NCI-H1417 treated with DMSO at 0.1 percent for 48 hours (cell line): Measurements from ENCODE around the gene INAFM2.

Source experiments
- DNase-seq: peaks from one replicate; lab custom pipeline; 2025; lab: John Stamatoyannopoulos, UW

INAFM2 gene

DNA sequence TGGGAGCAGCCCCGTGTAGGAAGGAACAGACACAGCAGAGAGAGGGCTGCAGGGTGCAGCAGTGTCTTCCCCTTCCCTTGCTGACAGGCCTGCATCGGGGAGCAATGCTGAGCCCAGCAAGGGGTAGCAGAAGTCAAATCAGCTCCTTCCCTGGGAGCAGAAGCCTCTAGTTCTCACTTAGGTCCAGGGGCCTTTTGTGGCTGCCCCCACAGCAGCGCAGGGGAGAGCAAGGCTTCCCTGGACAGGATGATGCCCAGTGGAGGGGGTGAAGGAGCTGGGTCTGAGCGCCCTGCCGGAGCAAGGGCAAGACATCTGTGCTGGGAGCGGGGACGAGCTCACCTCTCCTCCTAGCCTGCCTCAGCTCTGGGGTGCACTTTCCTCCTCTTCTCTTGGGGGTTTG lies 16.6 kb upstream of the INAFM2 start:
- no peak for DNase-seq

DNA sequence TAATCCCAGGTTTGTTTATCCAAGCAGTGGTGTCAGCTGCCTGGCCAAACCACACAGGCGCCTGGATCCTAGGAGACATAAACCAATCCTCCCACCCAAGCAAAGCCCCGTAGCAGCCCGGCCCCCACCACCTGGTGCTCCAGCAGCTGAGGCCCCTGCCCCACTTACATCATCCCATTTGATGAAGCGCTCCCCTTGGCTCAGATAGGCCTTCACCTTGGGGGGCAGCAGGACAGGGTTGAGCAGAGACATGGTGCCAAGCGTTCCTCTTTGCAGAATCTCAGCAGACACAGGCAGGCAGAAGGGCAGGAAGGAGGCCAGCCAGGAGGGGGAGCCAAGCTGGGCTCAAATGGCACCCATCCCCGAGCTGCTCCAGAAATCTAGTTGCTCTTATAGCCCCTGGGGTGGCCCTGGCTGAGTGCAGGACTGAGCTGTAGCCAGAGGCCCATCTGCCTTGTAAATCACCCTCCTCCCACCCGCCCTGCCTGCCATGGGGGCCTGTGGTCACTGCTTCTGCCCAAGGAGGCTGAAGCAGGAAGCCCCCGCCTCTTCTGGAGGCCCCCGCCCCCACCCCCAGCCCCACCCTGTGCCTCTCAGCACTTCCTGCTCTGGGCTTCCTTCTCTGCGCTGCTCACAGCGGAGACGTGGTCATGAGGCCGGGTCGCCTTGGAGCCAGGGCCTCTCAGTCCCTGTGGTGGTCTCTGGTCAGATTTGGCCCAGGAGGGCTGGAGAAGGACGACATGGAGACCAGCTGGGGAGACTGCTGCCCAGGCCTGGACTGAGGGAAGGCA lies 15.9 kb upstream of the INAFM2 start, which contains the start of gene PLCB2:
TSS of gene PLCB2 (minus strand) at position 515 of the 791 bp plus-strand sequence. CDS start at position 252, 263 bp downstream.
- no peak for DNase-seq

DNA sequence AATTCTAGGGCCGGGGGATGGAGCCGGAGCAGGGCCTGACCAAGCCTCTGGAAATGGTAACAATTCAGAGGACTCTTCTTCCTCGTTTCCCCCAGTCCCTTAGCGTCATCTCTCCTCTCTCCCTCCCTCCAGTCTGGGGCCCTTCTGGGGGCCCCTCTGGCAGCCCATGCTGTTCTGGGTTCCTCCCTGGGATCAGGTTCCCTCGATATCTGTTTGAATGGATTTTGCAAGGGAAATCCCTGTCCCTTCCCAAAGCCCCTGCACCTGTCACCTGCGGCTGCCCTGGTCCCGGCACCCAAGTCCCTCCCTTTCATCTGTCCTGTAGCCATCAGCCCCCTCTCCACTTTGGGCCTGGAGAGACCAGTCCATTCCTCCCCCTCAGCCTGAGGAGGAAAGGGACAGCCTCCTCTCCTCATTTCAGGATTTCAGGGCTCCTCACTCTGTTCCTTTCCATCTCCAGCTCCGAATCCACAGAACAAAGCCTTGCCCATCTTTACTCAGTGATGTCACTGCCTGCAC lies 14.1 kb upstream of the INAFM2 start:
- no peak for DNase-seq

DNA sequence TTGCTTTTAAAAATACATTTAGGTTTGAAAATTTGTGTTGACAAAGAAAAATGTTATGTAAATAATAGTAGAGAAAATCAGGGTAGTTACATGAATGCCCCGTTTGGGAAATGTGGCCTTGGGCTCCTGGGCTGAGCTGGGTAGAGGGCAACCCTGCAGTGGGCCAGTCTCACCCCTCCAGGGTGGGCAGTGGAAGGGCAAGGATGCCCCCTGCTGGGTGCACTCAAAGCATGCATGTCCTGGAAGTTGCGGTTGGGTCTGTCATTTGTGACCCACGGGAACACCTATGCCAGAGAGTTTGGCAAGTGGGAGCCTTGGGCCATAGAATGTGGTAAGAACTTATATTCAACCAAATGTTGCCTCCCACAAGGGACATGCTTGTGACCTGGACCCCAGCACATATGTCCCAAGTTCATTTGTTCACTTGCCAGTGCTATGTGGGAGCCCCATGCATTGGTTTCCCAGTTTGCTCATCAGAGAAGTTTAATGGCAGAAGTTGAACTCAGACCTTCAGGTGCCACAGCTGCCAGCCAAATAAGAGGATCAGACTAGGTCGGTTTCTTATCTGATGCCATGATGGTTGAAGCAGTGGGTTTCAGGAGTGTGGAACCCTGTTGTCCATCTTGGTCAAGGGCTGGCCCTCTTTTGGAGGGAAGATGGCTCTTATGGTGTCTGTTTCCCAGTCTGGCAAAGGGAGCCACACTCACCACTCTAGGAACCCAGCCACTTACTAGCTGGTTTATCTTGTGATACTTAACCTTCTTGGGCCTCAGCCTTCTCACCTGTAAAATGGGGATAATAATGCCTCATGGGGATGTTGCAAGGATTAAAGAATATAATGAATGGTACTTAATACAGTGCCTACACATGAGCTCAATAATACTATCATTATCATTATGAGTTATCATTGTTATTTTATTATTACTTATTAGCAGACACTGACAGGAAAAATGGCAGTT lies 13.2 kb upstream of the INAFM2 start:
- DNase-seq: no peak

DNA sequence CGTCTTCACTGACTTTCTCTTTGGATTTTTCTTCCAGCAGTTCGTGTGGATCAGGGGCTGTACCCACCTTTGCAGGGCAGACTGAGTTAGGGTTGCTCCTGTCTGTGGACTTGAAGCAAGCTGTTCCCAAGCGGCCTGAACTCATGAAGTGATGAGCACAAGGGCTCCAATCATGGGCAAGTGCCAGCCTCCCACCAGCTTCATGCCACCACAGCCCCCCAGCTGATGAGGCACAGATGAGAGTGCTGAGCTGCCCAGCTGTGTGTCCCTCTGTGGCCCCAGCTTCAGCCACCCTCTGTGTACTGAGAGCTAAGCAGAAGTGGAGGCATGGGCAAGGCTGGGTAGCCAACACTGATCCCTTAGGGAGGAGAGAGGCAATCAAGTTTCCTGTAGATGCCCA lies 12.5 kb upstream of the INAFM2 start:
- no peak for DNase-seq

DNA sequence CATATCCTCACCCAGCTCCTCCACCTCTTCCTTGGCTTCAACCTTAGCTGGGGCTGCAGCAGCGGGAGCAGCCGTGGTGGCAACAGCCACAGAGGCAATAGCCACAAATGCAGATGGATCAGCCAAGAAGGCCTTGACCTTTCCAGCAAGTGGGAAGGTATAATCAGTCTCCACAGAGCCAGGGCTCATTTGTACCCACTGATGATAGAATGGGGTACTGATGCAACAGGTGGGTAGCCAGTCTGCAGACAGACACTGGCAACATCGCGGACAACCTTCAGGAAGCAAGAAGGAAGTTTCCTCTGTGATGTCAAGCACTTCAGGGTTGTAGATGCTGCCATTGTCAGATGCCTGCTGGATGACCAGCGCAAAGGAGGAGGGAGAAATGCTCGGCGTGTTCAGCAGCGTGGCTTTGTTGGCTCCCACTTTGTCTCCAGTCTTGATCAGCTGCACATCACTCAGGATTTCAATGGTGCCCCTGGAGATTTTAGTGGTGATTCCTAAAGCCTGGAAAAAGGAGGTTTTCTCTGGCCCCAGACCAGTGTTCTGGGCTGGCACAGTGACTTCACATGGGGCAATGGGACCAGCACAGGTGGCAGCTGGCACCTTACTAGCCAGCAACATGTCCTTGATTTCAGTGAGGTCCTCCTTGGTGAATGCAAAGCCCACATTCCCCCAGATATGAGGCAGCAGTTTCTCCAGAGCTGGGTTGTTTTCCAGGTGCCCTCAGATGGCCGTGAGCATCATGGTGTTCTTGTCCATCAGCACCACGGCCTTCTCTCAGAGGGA lies 10.9 kb upstream of the INAFM2 start:
- no peak for DNase-seq

DNA sequence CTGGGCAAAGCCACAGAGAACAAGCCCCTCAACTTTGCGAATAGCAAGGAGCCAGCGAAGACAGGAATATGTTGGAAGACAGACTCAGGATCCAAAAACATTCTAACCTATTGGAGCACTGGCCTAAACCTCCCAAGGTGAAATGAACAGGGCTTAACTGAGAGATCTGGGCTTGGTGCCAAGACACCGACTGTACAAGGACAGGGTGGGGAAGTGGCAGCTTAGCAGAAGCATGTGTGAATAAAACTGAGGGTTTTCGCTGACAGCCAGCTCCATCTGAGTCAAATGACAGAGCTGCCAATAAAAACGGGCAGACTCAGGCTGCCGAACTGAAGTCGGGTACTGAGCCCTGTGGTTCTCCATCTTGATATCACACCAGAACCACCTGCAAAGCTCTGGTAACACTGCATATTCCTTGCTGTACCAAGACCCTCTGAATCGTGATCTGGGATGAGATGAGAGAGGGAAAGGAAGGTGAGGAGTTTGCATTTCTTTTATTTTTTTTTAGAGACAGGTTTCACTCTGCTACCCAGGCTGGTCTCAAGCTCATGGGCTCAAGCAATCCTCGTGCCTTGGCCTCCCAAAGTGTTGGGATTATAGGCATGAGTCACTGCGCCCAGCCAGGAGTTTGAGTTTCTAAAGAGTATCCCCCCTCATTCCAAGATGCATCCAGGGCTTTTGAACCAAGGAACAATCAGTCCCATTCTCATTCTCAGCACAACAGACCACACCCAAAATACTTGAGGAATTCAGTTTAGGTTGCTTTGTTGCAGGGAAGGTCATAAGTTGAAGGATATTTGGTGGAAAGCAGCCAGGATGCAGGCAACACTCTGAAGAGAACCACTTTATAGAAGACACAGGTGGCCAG lies 9.7 kb upstream of the INAFM2 start:
- DNase-seq: no peak

DNA sequence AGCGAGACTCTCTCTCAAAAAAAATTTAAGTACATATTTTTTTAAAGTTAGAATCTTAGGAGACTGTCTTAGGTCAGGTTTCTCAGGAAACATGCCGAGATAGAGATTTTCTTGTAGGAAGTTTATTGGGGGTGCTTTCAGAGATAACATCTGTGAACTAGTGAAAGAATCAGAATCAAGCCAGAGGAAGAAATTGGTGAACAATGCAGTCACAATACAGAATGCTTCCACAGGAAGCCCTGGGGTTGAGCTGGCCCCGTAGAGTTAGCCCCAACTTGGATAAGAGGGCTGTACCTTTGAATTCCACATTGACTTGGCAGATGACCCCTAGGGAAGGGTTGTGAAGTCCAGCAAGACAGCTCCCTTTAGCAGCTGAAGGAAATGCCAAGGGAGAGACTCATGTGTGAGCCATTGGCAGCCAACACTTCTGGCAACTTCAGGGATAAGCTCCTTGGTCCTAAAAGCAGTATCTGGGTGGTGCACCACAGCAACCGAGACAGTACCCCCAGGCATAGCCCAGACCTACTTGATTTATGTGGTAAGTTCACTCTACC lies 8.7 kb upstream of the INAFM2 start:
- DNase-seq: no peak

DNA sequence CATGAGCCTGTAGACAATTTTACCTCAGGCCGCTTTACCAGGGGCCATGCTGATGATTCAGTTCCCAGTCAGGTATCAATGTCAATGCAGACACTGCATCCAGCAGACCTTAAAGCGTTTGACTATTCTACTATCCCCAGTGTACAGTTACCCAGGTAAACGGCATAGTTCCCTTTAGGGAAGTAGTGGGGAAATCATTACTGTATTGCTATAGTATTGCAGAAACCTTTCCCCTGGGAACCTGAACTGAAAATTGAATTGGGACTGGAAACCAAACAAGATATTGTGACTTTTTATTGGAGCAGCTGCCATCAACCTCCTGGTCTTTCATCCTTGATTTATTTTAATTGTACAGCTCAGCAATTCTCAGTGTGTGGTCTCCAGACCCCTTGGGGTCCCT lies 6.6 kb upstream of the INAFM2 start:
- DNase-seq: no peak

DNA sequence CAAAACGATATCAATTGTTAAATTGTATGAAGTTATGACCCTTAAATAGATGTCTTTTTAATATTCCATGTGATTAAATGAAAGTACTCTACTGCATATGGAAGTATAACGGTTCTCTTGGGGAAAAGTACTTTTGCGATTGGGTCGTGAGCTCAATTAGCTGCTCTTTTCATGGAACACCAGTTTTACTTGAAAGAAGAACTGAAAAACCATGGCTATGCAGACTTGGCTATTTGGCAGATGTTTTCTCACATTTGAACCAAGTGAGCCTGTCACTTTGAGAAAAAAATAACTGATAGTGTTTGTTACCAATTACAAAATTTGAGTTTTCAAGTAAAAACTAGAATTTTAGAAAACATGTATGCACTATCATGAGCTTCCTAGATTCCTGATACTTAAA lies 5.9 kb upstream of the INAFM2 start:
- DNase-seq: no peak

DNA sequence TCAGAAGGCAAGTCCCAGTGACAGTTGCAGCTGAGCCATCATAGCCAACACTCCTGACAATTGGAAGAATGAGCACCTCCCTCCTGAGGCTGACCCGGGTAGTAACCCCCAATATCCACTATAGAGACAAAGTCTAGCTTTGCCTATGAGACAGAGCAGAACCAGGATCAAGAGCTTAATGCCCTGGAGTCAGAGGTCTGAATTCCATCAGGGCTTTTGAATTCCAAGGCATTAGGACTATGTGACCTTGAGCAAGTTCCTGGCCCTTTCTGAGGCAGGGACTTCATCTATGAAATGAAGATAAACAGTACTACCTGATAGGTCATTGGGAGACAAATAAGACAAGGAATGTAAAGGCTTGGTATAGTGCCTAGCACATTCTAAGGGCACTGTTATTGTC lies 3.1 kb upstream of the INAFM2 start:
- DNase-seq: no peak

DNA sequence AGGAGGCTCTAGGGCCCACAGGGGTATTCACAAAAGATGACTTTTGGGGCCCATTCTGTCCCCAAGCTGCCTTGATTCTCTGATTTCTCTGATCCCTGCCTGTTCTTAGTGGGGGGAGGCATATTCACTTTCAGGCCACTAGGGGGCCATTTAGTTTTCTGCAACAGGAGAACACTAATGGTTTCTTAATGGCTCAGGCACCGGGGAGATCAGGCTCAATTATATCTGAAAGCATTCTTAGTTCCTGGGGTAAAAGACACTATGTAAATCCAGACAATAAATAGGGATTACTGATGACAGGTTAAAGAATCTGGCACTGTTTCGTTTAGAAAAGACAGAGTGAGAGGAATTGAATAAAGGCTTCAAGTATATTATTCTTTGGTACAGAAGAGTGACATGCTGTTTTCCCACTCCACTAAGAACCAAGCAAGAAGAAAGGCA lies 2.5 kb upstream of the INAFM2 start:
- no peak for DNase-seq

DNA sequence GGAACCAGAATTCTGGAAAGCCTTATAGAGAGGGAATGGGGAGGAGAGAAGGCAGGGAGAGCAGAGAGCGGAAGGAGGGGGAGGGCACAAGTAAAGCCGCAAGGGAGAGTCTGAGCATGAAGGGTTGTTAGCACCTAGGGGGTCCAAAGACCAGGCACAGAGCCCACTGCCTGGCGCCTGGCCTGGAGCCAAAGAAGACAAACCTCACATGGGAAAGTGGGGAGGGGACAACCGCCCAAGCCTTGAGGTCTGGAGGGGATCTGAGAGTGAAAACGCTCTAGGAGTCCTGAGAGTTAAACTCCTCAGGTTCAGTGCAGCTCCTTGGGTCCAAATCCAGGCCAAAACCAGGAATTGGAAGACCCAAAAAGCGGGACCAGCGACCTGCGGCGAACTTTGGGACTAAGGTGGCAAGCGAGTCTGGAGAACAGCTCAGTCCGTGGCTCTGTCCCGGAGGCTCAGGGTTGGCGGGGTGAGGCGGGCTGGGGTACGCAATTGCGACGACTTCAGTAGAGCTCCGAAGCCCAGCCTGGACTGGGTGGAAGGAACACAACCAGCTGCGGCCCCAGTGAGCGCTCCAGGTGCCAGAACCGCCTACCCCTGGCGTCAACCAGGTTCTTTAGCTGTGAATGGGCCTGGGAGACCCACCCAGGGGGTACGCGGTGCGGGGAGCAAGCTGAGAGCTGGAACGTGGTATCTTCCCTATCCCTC lies 807 bp upstream of the INAFM2 start:
- no peak for DNase-seq

DNA sequence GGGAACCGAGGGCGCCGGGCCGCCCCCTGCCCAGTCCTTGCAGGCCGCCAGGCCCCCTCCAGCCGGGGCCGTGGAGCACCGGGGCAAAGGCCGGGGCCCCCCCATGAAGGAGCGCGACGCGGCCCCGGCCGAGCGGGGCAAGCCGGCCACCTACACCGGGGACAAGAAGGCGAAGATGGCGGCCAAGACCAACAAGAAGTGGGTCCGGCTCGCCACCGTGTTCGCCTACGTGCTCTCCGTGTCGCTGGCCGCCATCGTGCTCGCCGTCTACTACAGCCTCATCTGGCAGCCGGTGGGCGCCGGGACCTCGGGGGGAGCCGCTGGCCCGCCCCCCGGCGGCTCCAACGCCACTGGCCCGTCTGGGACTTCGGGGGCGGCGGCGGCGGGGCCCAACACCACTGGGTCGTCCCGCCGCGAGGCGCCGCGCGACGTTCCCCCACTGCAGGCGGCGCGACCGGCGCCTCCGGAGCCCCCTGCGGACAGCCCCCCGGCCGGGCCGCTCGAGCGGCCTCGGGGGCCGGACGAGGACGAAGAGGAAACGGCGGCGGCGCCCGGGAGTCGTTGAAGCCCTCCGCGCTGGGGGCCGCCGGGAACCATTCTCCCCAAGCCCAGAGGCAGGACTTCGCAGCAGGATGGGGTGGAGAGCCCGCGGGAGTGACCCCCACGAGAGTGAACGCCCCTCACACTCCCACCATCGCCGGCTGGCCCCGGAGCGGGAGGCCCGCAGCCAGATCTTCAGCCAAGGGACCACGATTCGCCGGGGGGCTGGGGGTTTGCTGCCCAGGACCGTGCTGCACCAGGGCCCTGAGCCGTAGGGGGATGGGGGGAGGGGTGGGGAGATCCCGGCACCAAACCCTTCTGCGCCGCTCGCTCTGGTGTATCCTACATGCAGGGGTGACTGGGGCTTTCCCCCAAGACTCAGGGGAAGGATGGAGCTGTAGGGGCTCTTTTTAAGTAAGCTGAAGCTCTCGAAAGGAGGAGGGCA lies 753 bp downstream of the INAFM2 start:
- DNase-seq: no peak

DNA sequence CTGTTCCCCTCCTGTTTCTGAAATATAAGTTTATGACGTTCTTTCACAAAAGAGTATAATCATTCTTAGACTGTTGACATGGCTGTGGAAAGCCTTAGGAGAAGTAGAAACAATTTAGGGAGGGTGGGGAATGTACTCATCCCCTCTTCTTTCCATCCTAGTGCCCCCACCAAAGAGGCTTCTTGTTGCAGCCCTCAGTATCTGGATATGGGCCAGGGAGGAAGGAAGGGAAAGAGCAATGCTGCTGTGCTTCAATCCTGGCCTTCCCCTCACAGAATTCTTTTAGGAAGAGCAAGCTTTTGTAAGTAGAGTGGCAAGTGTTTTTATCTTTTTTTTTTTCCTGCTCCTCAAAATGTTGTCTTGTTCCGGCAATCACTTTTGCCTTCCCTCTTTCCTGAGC lies 1.7 kb downstream of the INAFM2 start:
- DNase-seq: no peak

DNA sequence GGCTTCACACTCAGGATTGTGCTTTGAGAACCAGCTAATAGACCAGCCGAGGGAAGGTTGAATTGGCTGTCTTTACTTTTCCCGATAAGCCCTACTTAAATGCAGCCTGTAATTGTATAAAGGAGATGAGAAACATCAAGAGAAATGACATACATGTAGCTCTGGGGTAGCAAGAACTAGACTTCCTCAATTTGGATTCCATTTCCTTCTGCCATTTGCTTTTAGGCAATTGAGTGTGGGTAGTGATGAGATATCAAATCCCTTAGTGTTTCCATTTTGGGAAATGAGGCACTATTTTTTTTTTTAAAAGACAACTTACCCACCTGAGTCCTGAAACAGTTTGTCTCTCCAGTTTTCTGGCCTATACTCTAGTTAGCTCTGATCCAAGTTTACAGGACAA lies 2.2 kb downstream of the INAFM2 start:
- no peak for DNase-seq

DNA sequence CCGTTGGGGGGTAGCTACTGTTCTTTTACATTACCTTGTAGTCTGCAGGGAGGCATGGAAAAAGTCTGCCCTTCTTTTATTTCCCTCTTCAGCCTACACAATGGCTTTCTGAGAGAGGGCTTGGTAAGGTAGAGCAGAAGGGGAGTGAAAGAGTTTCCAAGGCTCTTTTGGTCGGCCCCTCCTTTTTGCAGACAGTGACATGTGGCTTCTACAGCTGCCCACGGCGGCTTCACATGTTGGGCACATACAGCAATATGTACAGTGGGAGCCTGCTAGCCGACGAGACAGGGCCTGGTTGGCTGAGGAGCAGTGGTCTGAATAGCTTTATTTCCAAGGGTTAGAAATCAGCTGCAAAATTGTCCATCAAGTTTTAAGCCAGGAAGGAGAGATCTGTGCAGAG lies 4.0 kb downstream of the INAFM2 start:
- no peak for DNase-seq

DNA sequence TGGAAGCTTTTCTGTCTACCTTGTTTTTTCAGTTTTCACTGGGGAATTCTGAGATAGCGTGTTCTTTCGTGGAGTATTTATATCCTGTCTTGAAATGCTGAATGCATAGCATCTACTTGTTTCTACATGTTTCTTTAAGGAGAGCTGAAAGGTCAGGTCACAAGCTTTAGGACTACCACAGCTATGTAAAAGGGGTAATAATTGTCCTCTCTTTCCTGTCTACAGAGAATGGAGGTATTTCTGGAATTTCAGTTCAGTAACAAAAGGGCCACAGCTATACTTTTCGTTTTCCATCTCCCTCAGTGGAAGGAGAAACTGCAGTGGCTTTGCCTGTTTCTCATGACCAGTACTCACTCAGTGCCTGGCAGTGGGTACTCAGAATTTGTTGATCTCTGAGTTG lies 4.7 kb downstream of the INAFM2 start:
- no peak for DNase-seq

DNA sequence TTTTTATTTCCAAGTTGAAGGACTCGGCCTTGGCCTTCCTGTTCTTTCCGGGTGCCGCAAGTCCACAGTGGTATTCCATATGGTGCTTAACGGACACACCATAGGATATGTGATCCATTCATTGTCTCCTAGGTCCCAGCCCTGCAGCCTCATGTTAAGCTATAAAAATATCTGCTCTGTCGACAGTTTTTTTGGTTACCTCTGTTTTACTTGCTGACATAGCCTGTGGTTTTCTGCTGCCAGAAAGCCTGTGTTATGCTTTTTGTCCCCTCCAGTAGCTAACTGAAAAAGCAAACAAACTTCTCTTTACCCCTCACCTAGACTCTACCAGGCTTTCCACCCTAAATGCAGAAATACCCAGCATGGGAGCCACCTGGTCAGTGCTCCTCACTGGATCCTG lies 5.3 kb downstream of the INAFM2 start:
- no peak for DNase-seq
